H1 (cell line): ENCODE results near the gene AIG1. TPM values are rescaled to one million over a fixed set of nuclear protein-coding genes. Genes with fewer than 3 reads are reported as not detected.

ENCODE experiments used
- CTCF ChIP-seq, 3 experiments: IDR thresholded peaks; 1 replicate in 2 of 3; 2 replicates in 1 of 3; pipeline versions ENCODE4 v1.5.1 to v1.6.1; 2011; ENCODE audit warnings: low read length in 3 of 3, mild to moderate bottlenecking in 3 of 3, inconsistent platforms in 2 of 3, low read depth in 1 of 3, moderate library complexity in 1 of 3; ENCODE audit not compliant: insufficient read depth in 1 of 3; ENCODE audit errors: control extremely low read depth in 1 of 3
- NANOG ChIP-seq: IDR thresholded peaks from 2 replicates; pipeline ENCODE4 v1.6.1; 2011; ENCODE audit warnings: low read length, low read depth, mild to moderate bottlenecking, inconsistent platforms; ENCODE audit not compliant: insufficient read depth, poor library complexity, severe bottlenecking
- USF2 ChIP-seq: IDR thresholded peaks from 2 replicates; pipeline ENCODE4 v1.6.1; 2011; ENCODE audit warnings: low read length, improper control_type of control experiment
- polyA plus RNA-seq, 7 experiments: library from polyadenylated mRNA; depleted of rRNA in 3 of 7; stranded (reverse) in 5 of 7; unstranded in 2 of 7; fragments of >200 nt in 5 of 7; fragments of 200-250 nt in 2 of 7; gene quantifications; 1 replicate in 5 of 7; 2 replicates in 1 of 7; 4 replicates in 1 of 7; pipeline versions ENCODE4 v1.2.1 to v1.2.3, GENCODE V29; 2011 to 2013; ENCODE audit warnings: missing spikeins in 2 of 7, mixed read lengths in 2 of 7
- total RNA-seq: library from RNA; stranded (reverse); fragmentation: NEBNext Ultra II Directional; extraction: Animal tissue kit (Norgen Biotek cat#: 25700); gene quantifications from 2 replicates; pipeline ENCODE4 v1.2.1, GENCODE V29; 2021

The AIG1 gene
- total and polyA plus RNA-seq, 2 of the 8 experiments (the other 6 are each of a cell fraction or from before 2014, with no cell fraction given), result 56.6 to 58.4 TPM

GRCh38 chr6:143063631-143064030 is 2.9 kb downstream of the AIG1 start (continued):
- TF ChIP-seq USF2 (no peak), CTCF (IDR thresholded peaks at IDR 0.05; ENCODE audit: control extremely low read depth in 1 of 3, insufficient read depth in 1 of 3, low read depth in 1 of 3, low read length in 3 of 3) (no peak), NANOG (no peak)
